Fibroblast of pulmonary artery (primary cell): Measurements from ENCODE around the gene SLC29A1.

ENCODE experiments used
- DNase-seq: peaks from one replicate; pipeline ENCODE4 v3.0.0-alpha.2; 2010; ENCODE audit warnings: low read depth
- H3K4me3 ChIP-seq: replicated peaks from 2 replicates; pipeline ENCODE4 v1.5.1; 2011; ENCODE audit warnings: low read depth, mild to moderate bottlenecking, control low read depth, low read length, moderate library complexity
- CTCF ChIP-seq: IDR thresholded peaks from 2 replicates; pipeline ENCODE4 v1.5.1; 2011; ENCODE audit warnings: mild to moderate bottlenecking, control low read depth, low read length, inconsistent platforms; ENCODE audit errors: missing control alignments

Gene SLC29A1

GRCh38 chr6:44232676-44233566, 9.5 kb downstream of the SLC29A1 start:
- no peak for TF ChIP-seq CTCF
- H3K4me3 ChIP-seq, result no peak overlapping the region
- DNase-seq, result no peak

DNA sequence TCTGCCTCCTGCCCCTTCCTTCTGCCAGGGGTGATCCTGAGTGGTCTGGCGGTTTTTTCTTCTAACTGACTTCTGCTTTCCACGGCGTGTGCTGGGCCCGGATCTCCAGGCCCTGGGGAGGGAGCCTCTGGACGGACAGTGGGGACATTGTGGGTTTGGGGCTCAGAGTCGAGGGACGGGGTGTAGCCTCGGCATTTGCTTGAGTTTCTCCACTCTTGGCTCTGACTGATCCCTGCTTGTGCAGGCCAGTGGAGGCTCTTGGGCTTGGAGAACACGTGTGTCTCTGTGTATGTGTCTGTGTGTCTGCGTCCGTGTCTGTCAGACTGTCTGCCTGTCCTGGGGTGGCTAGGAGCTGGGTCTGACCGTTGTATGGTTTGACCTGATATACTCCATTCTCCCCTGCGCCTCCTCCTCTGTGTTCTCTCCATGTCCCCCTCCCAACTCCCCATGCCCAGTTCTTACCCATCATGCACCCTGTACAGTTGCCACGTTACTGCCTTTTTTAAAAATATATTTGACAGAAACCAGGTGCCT, 10.2 kb downstream of the SLC29A1 start:
- no peak for DNase-seq
- TF ChIP-seq CTCF, result no peak
- no peak overlapping the region for H3K4me3 ChIP-seq

- peak; percentile 91 for TF ChIP-seq CTCF
- no peak overlapping the region for H3K4me3 ChIP-seq
- peak; percentile 84 for DNase-seq
Measured at GRCh38 chr6:44234101-44235025, 11.0 kb downstream of the SLC29A1 start.

GRCh38 chr6:44235269-44235668, 11.9 kb downstream of the SLC29A1 start:
- DNase-seq, result no peak
- no peak for TF ChIP-seq CTCF
- H3K4me3 ChIP-seq, result no peak overlapping the region

DNA sequence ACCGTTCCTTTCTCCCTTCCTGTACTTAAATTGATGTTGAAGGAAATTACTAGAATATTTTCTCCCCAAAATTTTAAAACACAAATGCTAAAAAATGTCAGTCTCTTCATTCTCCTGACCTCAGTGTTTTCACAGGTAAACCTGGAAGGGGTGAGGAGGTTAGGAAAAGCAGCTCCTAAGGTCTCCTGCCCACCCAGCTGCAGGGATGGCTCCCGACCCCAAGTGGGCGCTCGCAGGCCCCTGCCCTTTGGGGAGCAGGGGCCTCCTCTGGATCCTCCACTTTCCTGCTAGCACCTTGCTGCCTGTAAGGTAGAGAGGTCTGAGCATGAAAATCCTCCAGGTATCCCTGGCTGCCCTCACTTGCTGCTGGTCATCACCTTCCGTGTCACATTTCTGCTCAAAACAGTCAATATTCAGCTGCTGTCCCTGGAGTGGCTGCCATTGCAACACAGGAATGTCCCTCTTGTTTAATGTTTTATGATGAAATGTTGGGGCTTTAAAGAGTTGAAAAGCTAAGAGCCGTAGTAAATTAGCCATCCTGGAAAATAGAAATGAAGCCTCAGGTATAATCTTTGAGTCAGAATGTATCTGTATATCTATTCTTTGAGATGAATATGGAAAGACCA, 12.6 kb downstream of the SLC29A1 start:
- no peak for TF ChIP-seq CTCF
- no peak overlapping the region for H3K4me3 ChIP-seq
- no peak for DNase-seq

- no peak for TF ChIP-seq CTCF
- peak overlapping the region; percentile 66 for H3K4me3 ChIP-seq
- peak; percentile 91 for DNase-seq
Measured at GRCh38 chr6:44237021-44237812, 13.8 kb downstream of the SLC29A1 start.
